GM18907 (cell line): Measurements from ENCODE around the gene MTR.
A peak's percentile ranks its signal among the peaks of the same experiment; 100 is the strongest.

ENCODE experiments used
- ATAC-seq: cut with Tn5 transposase; IDR thresholded peaks from one replicate; pipeline ENCODE4 v1.9.1; 2021; ENCODE audit warnings: mild to moderate bottlenecking, moderate library complexity; ENCODE audit not compliant: unreplicated experiment

MTR gene

GRCh38 chr1:236774926-236775325, 20.2 kb upstream of the MTR start:
- ATAC-seq, result no peak

- no peak for ATAC-seq
Observed at GRCh38 chr1:236779312-236779711, 15.8 kb upstream of the MTR start.

- no peak for ATAC-seq
Observed at GRCh38 chr1:236785477-236785876, 9.6 kb upstream of the MTR start.

GRCh38 chr1:236786453-236786852, 8.6 kb upstream of the MTR start:
- ATAC-seq, result no peak

DNA sequence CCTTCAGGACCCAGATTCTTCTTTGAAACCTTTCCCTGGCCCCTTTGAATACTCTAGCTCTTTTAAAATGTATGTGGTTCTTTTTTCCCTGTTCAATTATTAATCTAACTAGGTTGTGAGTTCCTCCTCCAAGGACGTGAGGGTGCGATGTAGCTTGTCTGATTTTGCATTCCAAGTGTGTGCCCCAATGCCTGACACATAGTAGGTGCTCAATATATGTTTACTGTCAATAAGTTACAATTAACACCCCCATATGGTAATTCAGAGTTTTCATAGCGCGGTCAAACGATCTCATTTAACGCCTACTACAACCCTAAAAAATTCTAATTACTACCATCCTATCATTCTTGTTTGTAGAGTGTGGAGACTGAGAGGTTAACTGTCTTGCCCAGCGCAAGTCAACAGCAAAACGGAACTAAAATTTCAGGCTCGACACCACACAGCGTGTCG, 482 bp upstream of the MTR start:
- no peak for ATAC-seq

GRCh38 chr1:236795757-236796667, 920 bp downstream of the MTR start:
- ATAC-seq, result peak; percentile 42

DNA sequence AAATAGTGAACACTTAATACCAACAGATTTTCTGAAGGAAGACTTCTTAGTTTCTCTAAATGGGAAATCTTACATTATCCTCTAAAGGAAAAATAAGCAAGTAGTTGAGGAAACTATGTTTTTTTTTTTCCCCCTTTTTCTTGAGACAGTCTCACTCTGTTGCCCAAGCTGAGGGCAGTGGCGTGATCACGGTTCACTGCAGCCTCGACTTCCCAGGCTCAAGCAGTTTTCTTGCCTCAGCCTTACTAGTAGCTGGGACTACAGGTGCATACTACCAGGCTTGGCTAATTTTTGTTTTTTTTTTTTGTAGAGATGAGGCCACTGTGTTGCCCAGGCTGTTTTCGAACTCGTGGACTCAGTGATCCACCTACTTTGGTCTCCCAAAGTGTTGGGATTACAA, 3.9 kb downstream of the MTR start:
- ATAC-seq, result no peak

DNA sequence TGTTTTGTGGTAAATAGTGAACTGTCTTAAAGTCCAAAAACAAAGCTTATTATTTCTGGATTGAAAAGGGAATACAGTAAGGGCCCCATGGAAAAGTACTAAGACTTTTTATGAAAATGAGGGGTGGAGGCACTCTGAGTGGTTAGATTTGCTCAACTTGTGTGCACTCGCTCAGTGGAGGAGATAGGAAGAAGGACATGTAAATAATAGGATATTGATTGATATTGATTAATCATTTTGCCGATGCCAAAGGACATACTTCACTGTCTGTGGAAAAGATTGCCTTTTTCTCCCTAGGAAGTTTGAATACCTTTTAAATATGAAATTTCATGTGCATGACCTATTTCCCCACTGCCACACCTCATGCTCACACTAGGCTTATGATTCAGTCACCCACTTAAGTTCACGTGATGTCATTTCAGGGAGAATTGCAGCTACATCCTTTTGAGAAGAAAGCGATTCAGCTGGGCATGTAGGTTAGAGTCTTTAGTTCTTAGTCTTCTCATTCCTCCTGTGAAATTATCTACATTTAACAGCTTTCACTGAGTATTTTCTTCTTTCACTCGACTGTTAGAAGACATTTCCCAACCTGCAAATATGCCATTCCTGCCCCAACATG, 5.0 kb downstream of the MTR start:
- ATAC-seq, result no peak

GRCh38 chr1:236800623-236801022, 5.5 kb downstream of the MTR start:
- no peak for ATAC-seq

DNA sequence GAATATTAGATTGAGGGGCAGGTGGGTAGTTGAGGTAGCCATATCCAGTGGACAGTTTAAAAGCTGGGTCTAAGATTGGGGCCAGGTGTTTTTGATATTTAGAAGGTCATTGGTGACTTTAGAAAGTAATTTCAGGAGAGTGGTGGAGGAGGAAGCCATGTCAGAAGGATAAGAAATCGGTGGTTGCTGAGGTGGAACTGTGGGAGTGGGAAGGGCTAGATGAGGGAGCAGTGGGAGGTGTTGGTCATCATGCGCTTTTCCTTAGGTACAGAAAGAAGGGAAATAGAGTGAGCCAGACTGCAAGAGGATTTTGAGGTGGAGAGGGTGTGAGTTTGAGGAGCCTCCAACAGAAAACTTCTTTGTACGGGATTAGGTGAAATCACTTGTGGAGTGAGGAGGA, 7.2 kb downstream of the MTR start:
- ATAC-seq, result no peak

GRCh38 chr1:236806634-236807033, 11.5 kb downstream of the MTR start:
- no peak for ATAC-seq

DNA sequence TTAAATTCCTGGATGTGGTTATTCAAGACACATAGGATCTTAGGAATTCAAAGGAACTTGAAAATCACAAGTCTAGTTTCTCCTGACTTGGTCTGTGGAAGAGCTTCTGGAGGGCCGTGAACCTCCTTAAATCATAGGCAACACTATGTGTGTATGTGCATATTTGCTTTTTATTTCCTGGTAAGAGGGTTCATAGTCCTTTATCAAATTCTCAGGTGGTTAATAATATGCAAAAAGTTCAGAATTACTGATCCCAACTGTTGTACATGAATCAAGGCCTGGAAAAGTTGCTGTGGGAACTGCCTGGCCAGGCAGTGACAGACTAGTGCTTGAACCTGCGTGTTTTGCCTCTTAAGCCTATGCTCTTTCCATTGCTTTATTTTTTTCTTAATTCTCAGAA, 12.9 kb downstream of the MTR start:
- ATAC-seq, result no peak

GRCh38 chr1:236808564-236809130, 13.6 kb downstream of the MTR start:
- ATAC-seq, result no peak

- ATAC-seq, result no peak
Observed at GRCh38 chr1:236809148-236809547, 14.1 kb downstream of the MTR start.

GRCh38 chr1:236810018-236810417, 14.9 kb downstream of the MTR start:
- ATAC-seq, result no peak

DNA sequence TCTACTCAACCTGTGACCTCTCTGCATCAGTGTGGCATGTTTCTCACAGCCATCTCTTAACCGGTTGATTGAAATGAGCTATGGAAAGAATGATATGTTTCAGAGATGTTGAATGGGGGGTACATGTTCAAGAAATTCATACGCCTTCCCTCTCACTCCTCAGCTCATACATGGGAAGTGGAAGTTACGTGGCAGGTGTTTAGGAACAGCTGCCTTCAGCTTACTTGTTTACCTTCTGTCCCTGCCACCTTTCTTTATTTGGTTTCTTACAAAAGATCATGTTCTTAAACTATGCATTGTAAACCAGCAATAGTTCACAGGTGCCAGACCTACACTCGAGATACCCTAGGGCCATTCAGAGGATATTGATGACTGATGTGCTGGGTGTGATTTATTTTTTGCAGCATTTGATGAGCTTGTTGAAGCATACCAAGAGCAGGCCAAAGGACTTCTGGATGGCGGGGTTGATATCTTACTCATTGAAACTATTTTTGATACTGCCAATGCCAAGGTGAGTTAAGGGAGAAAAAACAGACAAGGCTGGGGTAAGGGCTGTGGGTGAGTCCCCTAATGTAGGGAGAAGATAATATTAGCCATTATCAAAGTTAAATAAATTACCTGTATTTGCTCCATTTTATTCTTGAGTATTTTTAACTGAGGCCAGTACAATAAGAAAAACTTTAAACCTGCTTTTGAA, 17.4 kb downstream of the MTR start:
- ATAC-seq, result no peak

GRCh38 chr1:236815941-236816340, 20.8 kb downstream of the MTR start:
- no peak for ATAC-seq

- ATAC-seq, result no peak
Observed at GRCh38 chr1:236819856-236820255, 24.8 kb downstream of the MTR start.

GRCh38 chr1:236821091-236821627, 26.1 kb downstream of the MTR start:
- no peak for ATAC-seq

DNA sequence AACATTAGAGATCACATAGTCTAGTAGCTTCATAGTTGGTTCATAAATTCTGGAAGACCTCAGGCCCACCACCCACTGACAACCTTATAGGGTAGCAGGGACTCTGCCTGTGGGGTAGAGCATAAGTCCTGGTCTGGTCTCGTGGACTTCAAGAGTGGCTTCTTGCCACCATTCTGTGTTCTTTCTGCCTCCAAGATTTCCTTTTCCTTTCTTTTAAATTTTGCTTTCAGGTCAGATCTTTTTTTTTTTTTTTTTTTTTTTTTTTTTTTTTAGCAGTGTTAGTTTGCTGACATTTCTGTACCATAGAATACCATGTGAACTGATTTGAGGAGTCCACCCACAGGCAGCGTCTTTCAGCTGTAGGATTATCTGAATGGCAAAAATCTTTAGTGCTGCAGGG, 28.5 kb downstream of the MTR start:
- ATAC-seq, result no peak

DNA sequence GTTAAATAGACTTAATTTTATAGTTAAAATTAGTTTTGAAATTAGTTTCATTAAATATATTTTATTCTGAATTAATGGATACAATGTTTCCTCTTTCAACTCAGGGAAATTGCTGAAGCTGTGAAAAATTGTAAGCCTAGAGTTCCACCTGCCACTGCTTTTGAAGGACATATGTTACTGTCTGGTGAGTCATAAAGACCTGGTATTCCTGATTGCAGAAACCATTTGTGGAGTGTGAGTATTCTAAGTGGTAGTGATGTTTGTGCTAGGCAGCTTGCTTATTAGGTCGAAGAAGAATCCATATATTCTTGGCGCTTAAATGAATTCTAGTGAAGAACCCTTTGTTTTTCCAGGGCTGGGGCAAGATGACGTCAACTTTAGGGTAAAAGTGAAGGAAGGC, 34.0 kb downstream of the MTR start:
- no peak for ATAC-seq
